Natural killer cell treated with Interleukin-12 subunit alpha and Interleukin-12 subunit beta and Interleukin-15 and Interleukin-18, amount 100 ng/mL, for 72 hours (primary cell): ENCODE data around the gene KAT6B. TPM values are rescaled to one million over a fixed set of nuclear protein-coding genes. Genes with fewer than 3 reads are reported as not detected.

Experiments
- ATAC-seq, 2 donors: fragments of 150-1000 bp; cut with Tn5 transposase in 1 of 2; sonication (Bioruptor Pico), chemical (Tn5 transposase) in 1 of 2; 2 replicates each; pipeline ENCODE4 v1.10.0; 2021
- DNase-seq: peaks from one replicate; pipeline ENCODE4 v3.0.0; 2022; ENCODE audit warnings: low spot score
- H3K27ac Mint-ChIP-seq, 2 donors: 1 replicate in 1 of 2; 2 replicates in 1 of 2; pipeline ENCODE4 v1.8.0; 2022; ENCODE audit warnings: mixed read lengths in 2 of 2, mild to moderate bottlenecking in 1 of 2, moderate library complexity in 1 of 2
- H3K27me3 Mint-ChIP-seq, 2 donors: 1 replicate in 1 of 2; 2 replicates in 1 of 2; pipeline ENCODE4 v1.8.0; 2022; ENCODE audit warnings: mixed read lengths in 2 of 2
- H3K36me3 Mint-ChIP-seq: one replicate; pipeline ENCODE4 v1.8.0; 2022; ENCODE audit warnings: mixed read lengths
- H3K4me1 Mint-ChIP-seq, 2 donors: 1 replicate in 1 of 2; 2 replicates in 1 of 2; pipeline ENCODE4 v1.8.0; 2022; ENCODE audit warnings: low read depth in 2 of 2, mixed read lengths in 2 of 2, mild to moderate bottlenecking in 1 of 2
- H3K4me3 Mint-ChIP-seq: one replicate; pipeline ENCODE4 v1.8.0; 2022; ENCODE audit warnings: mixed read lengths
- H3K9me3 Mint-ChIP-seq: 2 replicates; pipeline ENCODE4 v1.8.0; 2022; ENCODE audit warnings: mixed read lengths
- total RNA-seq, 2 donors: library from RNA; stranded (reverse); gene quantifications; one replicate each; pipeline ENCODE4 v1.2.3, GENCODE V29; 2022

KAT6B gene
- total RNA-seq, 2 donors from 2014 or later = 26.7 to 27.9 TPM

DNA sequence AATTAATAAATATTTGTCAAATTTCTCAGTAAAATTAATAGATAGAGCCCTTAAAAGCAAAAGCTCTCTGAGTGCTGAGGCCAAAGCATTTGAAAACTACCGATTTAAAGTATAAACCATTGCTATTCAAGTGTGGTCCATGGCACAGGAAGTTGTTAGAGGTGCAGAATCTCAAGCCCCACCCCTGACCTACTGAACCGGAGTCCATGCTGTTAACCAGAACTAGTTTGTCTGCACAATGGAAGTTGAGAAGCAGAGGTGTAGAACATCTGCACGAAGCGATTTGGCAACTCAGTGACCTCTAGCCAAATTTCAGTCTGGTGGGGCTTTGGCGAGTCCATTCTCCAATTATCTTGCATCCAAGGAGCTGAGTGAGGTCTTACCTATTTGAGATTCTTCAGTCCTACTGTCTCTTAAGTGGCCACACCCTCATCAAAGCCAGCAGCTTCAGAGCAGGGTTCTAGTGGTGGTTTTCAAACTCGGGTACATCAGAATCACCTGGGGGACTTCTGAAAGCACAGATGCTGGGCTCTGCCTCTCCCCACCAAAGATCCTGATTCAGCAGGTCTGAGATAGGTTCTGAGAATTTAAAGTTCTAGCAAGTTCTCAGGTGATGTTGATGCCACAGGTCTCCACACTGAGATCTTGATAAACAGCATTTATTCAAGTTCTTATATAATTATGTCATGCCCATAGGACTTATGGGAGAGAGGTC is 188.3 kb downstream of the KAT6B start:
- Mint-ChIP-seq H3K9me3 (no peaks in the 10 kb centered on the region), H3K4me1 (peaks cover 47 to 63% of the 10 kb centered on the region in 2 donors), H3K27me3 (no peaks in the 10 kb centered on the region), H3K4me3 (peak overlapping the region; percentile 90), H3K27ac (peak overlapping the region; percentile 86 to 97), H3K36me3 (no peaks in the 10 kb centered on the region)
- ATAC-seq (peak; percentile 76 to 80), DNase-seq (no peak)

DNA sequence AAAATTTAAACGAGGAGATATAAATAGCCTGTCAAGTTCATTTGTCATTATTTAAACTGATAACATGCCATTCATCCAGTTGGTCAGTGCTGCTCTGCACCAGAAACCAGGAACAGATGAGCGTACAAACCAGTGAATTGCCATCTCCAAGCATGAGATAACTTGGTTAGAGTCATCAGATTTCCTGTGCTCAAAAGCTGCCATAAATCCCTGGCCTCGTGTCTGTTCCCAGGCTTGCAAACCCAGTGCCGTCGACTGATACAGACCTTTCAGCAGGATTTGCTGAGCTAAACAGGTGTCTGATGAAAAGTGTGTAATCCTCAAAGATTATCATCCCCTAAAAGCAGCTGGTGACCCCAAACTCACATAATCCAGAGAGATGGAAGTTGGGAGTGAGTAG is 189.0 kb downstream of the KAT6B start:
- Mint-ChIP-seq H3K27ac (peak overlapping the region; percentile 86 to 97), H3K4me3 (peak overlapping the region; percentile 90), H3K4me1 (peaks cover 47 to 63% of the 10 kb centered on the region in 2 donors), H3K27me3 (no peaks in the 10 kb centered on the region), H3K9me3 (no peaks in the 10 kb centered on the region), H3K36me3 (no peaks in the 10 kb centered on the region)
- no peak for ATAC-seq
- no peak for DNase-seq

DNA sequence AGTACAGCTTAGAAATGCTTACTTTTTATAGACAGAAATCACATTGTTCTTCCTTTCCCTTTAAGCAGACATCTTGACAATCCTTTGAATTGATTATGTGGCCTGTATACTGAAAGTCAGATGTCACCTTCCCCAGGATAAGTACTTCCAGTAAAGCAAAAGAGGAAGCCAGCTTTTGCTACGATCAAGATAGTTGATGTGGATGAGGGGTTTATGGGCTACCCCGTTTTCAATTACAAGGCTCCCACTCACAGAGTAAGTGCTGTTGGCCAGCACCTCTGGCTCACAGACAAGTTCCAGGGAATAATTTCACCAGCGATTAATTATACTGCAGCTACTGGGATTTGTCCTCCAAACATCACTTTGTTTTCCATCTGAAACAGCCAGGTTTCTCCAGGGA is 189.9 kb downstream of the KAT6B start:
- no peak for ATAC-seq
- peaks cover 47 to 63% of the 10 kb centered on the region in 2 donors for H3K4me1 Mint-ChIP-seq
- H3K27me3 Mint-ChIP-seq = no peaks in the 10 kb centered on the region
- peak overlapping the region; percentile 86 to 97 for H3K27ac Mint-ChIP-seq
- no peaks in the 10 kb centered on the region for H3K9me3 Mint-ChIP-seq
- no peak overlapping the region for H3K4me3 Mint-ChIP-seq
- DNase-seq = no peak
- H3K36me3 Mint-ChIP-seq = no peaks in the 10 kb centered on the region

DNA sequence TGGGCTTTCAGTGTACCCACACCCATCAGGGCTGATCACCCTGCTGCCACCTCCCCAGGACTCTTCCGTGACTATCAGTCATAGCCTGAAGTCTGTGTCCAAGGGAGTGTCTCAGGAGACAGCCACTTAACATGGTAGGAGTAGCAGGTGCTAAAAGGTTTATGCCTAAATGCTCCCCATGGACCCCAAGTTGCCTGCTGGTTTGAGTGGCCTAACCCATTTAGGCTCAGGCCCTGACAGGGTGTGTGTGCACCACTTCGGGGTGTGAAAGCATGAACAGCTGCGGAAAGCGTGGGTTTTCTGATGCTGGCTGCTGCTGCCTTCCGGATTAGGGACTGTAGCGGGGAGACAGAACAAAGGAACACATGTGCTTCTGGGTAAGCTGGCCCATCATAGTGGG is 191.9 kb downstream of the KAT6B start:
- ATAC-seq (peak; percentile 58 to 78), DNase-seq (peak; percentile 74)
- H3K9me3 Mint-ChIP-seq = no peaks in the 10 kb centered on the region
- H3K27me3 Mint-ChIP-seq = no peaks in the 10 kb centered on the region
- H3K4me1 Mint-ChIP-seq = peaks cover 40 to 57% of the 10 kb centered on the region in 2 donors
- peaks cover 4% of the 10 kb centered on the region for H3K36me3 Mint-ChIP-seq
- peak overlapping the region; percentile 48 for H3K4me3 Mint-ChIP-seq
- peak overlapping the region; percentile 69 to 84 for H3K27ac Mint-ChIP-seq

DNA sequence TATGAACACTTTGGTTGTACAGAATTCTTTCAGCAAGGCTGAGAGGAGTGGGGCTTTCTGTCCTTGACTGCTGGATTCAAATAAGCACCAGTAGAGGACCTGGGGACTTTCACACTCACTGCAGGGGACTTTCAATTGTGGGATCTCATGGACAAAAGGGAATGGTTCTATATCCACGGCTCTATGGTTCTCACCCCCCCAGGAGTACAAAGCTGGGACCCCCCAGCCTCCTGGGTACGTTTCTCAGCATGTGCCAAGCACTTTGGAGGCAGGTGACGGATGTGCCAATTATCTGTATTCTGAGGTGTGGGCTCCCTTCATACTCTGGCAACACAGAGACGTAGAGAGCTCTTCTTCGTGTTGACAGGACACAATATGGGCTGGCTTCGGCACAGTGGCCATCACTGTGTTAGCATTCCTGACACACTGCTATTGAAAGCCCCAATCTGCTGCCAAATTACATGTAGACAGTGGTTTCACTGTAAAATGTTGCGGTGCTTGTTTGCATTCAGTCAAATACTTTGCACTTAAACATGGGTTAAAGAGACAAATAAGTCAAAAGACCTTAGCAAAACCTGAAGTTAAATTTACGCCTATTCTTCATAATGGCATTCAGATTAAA is 192.4 kb downstream of the KAT6B start:
- peak overlapping the region; percentile 48 for H3K4me3 Mint-ChIP-seq
- DNase-seq (no peak), ATAC-seq (peak in 1 of 2 donors; percentile 59)
- H3K27ac Mint-ChIP-seq = peak overlapping the region; percentile 69 to 84
- no peaks in the 10 kb centered on the region for H3K9me3 Mint-ChIP-seq
- no peaks in the 10 kb centered on the region for H3K27me3 Mint-ChIP-seq
- H3K4me1 Mint-ChIP-seq = peaks cover 34 to 51% of the 10 kb centered on the region in 2 donors
- peaks cover 4% of the 10 kb centered on the region for H3K36me3 Mint-ChIP-seq

DNA sequence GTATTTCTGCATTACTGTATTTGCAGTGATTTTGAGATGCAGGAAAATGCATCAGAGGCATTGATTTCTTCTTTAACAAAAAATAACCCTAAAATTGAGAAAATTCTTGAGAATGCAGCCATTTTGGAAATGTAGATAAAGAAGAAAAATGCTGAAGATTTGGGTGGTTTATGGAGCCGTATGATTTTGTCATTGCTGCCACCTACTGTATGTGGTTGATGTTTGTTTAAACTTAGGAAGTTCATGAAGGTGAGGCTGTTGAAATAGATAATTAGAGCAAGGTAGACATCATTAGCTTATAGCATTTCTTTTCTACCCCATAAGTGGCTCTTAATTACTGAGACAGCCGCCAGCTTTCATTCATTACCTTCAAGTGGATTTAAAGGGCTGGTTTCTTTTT is 193.0 kb downstream of the KAT6B start:
- no peak for ATAC-seq
- H3K4me1 Mint-ChIP-seq = peaks cover 29 to 47% of the 10 kb centered on the region in 2 donors
- no peak overlapping the region for H3K4me3 Mint-ChIP-seq
- H3K9me3 Mint-ChIP-seq = no peaks in the 10 kb centered on the region
- H3K36me3 Mint-ChIP-seq = peaks cover 4% of the 10 kb centered on the region
- no peaks in the 10 kb centered on the region for H3K27me3 Mint-ChIP-seq
- DNase-seq = no peak
- peak overlapping the region in 1 of 2 donors; percentile 84 for H3K27ac Mint-ChIP-seq

DNA sequence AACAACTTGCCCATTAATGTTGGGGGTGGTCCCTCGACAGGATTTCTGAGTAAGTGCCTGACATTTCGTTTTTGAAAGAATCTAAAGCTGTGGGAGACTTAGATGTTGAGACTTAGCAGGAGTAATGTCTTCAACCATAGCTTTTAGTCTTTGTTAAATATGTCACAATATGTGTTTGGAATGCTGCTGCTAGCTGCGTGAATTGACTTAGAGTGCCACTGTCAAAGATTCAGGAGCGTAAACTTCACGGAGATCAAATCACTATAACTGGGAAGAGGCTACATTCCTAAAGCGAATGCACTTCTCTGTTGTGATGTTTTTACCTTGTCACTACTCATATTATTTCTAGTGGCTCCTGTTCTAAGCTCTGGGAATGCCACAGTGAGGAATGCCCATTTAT is 193.8 kb downstream of the KAT6B start:
- no peak overlapping the region for H3K4me3 Mint-ChIP-seq
- H3K4me1 Mint-ChIP-seq = peaks cover 22 to 41% of the 10 kb centered on the region in 2 donors
- H3K27me3 Mint-ChIP-seq = no peaks in the 10 kb centered on the region
- H3K36me3 Mint-ChIP-seq = peaks cover 11% of the 10 kb centered on the region
- no peak for ATAC-seq
- H3K9me3 Mint-ChIP-seq = no peaks in the 10 kb centered on the region
- no peak for DNase-seq
- peak overlapping the region in 1 of 2 donors; percentile 84 for H3K27ac Mint-ChIP-seq

DNA sequence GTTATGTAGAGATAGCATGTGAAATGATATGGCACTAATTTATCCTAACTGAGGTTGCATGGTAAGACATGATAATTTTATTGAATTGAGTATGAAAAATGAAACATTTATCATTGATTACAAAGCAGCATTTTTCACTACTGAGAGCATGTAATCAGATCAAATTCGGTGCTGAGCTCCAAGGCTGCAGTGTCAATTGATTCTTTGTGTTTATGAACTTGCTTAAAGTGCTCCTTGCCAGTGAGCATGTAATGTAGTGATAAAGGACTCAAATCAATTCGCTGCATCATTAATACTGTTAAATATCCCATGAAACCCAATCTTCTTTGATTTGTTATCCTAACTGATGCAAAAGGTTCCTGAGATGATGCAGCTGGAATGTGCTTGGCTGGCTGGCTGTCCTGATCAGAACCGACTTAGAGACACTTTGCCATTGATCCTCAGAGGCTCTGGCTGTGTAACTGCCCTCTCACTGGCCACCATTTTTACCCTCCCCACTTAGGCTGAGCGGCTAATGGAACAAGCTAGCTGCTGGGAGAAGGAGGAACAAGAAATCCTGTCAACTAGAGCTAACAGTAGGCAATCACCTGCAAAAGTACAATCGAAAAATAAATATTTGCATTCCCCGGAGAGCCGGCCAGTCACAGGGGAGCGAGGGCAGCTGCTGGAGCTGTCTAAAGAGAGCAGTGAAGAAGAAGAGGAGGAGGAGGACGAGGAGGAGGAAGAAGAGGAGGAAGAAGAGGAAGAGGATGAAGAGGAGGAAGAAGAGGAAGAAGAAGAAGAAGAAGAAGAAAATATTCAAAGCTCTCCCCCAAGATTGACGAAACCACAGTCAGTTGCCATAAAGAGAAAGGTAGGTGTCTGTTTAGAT is 195.2 kb downstream of the KAT6B start:
- peak overlapping the region in 1 of 2 donors; percentile 76 for H3K27ac Mint-ChIP-seq
- DNase-seq (no peak), ATAC-seq (no peak)
- H3K4me3 Mint-ChIP-seq = no peak overlapping the region
- peaks cover 13% of the 10 kb centered on the region for H3K36me3 Mint-ChIP-seq
- no peaks in the 10 kb centered on the region for H3K27me3 Mint-ChIP-seq
- peaks cover 9 to 29% of the 10 kb centered on the region in 2 donors for H3K4me1 Mint-ChIP-seq
- no peaks in the 10 kb centered on the region for H3K9me3 Mint-ChIP-seq

DNA sequence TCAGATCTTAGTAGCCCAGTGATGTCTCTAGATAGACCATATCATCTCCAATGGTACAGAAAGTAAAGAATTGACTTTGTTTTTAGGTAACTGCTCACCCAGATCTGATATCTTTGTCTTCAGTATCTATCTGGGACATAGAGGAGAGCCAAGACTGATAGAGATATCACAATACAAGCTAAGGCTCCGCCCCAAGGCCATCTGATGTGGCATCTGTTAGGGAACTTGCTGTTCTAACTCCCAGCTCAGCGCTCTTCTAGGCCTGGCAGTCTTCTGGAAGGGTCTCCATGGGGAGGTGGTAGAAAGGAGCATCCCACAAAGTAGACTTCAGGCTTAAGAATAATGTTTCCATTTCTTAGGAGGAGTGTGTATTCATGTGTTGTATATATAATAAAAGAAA is 196.7 kb downstream of the KAT6B start:
- Mint-ChIP-seq H3K9me3 (no peaks in the 10 kb centered on the region), H3K4me3 (no peak overlapping the region), H3K27me3 (no peaks in the 10 kb centered on the region), H3K36me3 (peaks cover 13% of the 10 kb centered on the region), H3K4me1 (peaks cover 9 to 25% of the 10 kb centered on the region in 2 donors), H3K27ac (peak overlapping the region in 1 of 2 donors; percentile 4)
- ATAC-seq = no peak
- DNase-seq = no peak

DNA sequence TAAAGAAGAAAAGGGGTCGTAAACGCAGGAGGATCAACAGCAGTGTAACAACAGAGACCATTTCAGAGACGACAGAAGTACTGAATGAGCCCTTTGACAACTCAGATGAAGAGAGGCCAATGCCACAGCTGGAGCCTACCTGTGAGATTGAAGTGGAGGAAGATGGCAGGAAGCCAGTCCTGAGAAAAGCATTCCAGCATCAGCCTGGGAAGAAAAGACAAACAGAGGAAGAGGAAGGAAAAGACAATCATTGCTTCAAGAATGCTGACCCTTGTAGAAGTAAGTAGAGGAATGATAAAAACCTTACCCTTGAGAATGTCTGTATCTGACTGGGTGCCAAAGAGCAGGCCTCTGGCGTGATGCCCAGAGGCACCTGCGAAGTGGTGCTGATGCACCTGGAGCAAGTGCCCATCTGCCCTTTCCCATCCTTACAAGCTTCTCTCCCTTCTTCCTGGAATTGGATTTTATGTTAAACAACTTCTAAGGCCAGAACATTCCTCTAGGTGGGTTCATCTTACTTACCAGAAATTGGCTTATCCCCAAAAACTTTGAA is 198.6 kb downstream of the KAT6B start:
- ATAC-seq (no peak), DNase-seq (no peak)
- peaks cover 23% of the 10 kb centered on the region for H3K36me3 Mint-ChIP-seq
- no peak overlapping the region for H3K4me3 Mint-ChIP-seq
- H3K27ac Mint-ChIP-seq = no peak overlapping the region
- H3K27me3 Mint-ChIP-seq = no peaks in the 10 kb centered on the region
- H3K4me1 Mint-ChIP-seq = peaks cover 12 to 14% of the 10 kb centered on the region in 2 donors
- H3K9me3 Mint-ChIP-seq = no peaks in the 10 kb centered on the region

DNA sequence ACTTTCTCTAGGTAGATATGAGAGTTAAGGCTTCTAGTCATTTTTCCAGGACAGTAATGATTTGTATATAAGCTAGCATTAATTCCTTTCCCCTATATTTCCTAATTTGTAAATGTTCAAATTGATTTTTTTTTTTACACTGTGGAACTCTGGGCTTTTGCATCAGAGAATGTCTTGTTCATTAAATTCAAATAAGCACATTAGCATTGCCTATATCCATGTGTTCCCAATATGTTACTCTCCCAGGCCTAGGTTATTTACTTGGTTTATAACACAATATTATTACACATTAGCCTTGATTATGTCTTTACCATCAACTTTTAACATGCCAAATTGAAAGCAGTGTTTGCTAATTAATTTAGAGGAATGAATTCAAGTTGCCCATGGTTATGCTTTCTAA is 201.6 kb downstream of the KAT6B start:
- Mint-ChIP-seq H3K9me3 (no peaks in the 10 kb centered on the region), H3K27ac (peak overlapping the region in 1 of 2 donors; percentile 32), H3K4me1 (peaks cover 0 to 5% of the 10 kb centered on the region in 2 donors), H3K4me3 (no peak overlapping the region), H3K27me3 (no peaks in the 10 kb centered on the region), H3K36me3 (peaks cover 19% of the 10 kb centered on the region)
- ATAC-seq (no peak), DNase-seq (no peak)

DNA sequence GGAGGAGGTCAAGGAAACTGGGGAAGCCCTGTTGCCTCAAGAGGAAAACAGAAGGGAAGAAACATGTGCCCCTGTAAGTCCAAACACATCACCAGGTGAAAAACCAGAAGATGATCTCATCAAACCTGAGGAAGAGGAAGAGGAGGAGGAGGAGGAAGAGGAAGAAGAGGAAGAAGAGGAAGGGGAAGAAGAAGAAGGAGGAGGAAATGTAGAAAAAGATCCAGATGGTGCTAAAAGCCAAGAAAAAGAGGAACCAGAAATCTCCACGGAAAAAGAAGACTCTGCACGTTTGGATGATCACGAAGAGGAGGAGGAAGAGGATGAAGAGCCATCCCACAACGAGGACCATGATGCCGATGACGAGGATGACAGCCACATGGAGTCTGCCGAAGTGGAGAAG is 202.3 kb downstream of the KAT6B start:
- no peak for ATAC-seq
- no peaks in the 10 kb centered on the region for H3K9me3 Mint-ChIP-seq
- H3K27ac Mint-ChIP-seq = peak overlapping the region in 1 of 2 donors; percentile 32
- no peak for DNase-seq
- peaks cover 19% of the 10 kb centered on the region for H3K36me3 Mint-ChIP-seq
- H3K4me1 Mint-ChIP-seq = peaks cover 0 to 6% of the 10 kb centered on the region in 2 donors
- H3K4me3 Mint-ChIP-seq = no peak overlapping the region
- H3K27me3 Mint-ChIP-seq = no peaks in the 10 kb centered on the region

DNA sequence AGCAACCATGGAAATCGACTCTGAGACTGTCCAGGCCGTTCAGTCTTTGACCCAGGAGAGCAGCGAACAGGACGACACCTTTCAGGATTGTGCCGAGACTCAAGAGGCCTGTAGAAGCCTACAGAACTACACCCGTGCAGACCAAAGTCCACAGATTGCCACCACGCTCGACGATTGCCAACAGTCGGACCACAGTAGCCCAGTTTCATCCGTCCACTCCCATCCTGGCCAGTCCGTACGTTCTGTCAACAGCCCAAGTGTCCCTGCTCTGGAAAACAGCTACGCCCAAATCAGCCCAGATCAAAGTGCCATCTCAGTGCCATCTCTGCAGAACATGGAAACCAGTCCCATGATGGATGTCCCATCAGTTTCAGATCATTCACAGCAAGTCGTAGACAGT is 203.0 kb downstream of the KAT6B start:
- no peak for DNase-seq
- no peak for ATAC-seq
- Mint-ChIP-seq H3K36me3 (peaks cover 19% of the 10 kb centered on the region), H3K27me3 (no peaks in the 10 kb centered on the region), H3K27ac (no peak overlapping the region), H3K9me3 (no peaks in the 10 kb centered on the region), H3K4me1 (peaks cover 7 to 13% of the 10 kb centered on the region in 2 donors), H3K4me3 (no peak overlapping the region)
